GM12872 (cell line): Measurements from ENCODE around the gene FRAT1.

Source experiments
- TF ChIP-seq, protein P1 (sequence below): IDR thresholded peaks from 3 replicates; pipeline ENCODE4 v1.5.1; 2011; ENCODE audit warnings: low read depth, mild to moderate bottlenecking, low read length, moderate library complexity; ENCODE audit not compliant: insufficient read depth

Gene FRAT1

DNA sequence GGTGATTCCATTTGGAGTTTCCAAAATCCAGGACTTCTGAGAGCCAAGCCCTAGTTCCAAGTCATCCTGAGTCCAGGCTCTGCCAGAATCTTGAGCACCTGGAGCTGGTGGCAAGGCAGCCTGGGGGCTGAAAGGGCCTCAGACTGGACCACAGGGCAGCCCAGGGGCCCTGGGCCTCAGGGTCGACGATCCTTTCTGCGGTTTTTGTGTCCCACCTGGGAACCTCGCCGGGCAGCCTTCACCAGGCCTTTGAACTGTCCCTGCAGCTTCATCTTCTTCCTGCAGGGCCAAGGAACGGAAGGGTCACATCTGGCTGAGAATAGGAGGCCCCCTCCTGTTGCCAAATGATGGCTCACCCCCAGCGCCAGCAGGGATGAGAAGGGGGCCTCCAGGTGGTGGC lies 37.8 kb downstream of the FRAT1 start:
- TF ChIP-seq, protein P1, sequence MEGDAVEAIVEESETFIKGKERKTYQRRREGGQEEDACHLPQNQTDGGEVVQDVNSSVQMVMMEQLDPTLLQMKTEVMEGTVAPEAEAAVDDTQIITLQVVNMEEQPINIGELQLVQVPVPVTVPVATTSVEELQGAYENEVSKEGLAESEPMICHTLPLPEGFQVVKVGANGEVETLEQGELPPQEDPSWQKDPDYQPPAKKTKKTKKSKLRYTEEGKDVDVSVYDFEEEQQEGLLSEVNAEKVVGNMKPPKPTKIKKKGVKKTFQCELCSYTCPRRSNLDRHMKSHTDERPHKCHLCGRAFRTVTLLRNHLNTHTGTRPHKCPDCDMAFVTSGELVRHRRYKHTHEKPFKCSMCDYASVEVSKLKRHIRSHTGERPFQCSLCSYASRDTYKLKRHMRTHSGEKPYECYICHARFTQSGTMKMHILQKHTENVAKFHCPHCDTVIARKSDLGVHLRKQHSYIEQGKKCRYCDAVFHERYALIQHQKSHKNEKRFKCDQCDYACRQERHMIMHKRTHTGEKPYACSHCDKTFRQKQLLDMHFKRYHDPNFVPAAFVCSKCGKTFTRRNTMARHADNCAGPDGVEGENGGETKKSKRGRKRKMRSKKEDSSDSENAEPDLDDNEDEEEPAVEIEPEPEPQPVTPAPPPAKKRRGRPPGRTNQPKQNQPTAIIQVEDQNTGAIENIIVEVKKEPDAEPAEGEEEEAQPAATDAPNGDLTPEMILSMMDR: no peak

DNA sequence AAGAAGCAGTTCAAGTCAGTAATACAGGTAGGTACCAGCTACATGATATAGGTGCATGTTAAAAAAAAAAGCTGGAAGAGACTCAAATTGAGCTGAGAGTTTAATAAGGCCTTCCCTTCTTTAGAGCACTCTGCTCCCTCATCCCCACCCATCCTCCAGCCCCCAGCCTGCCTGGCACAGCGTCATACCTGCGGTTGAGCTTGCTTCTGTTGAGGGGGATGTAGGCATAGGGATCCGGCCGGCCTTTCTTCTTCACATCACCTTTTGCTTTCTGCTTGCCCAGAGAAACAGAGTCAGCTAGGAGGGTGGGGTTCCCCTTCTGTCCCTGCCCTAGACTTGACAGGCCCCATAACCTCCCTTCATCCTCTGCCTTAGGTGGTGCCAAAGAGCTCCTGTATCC lies 39.3 kb downstream of the FRAT1 start:
- TF ChIP-seq, protein P1: no peak

DNA sequence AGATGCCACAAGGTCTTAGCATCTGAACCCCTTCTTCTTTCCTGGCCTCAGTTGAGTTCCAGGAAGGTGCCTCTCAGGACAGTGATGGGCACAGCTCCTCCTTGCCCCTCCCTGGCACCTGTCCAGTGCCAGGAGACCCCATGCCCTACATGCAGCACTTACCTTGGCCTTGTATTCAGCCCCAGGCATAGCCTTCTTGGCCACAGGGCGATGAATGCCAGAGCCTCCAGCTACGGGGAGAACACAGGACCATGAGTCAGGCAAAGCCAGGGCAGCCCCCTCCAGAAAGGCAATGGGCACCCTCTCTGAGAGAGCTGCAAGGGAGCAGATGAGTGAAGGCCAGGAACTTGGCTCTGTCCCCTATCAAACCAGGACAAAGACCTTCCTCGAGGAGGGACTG lies 39.7 kb downstream of the FRAT1 start:
- TF ChIP-seq, protein P1: no peak

DNA sequence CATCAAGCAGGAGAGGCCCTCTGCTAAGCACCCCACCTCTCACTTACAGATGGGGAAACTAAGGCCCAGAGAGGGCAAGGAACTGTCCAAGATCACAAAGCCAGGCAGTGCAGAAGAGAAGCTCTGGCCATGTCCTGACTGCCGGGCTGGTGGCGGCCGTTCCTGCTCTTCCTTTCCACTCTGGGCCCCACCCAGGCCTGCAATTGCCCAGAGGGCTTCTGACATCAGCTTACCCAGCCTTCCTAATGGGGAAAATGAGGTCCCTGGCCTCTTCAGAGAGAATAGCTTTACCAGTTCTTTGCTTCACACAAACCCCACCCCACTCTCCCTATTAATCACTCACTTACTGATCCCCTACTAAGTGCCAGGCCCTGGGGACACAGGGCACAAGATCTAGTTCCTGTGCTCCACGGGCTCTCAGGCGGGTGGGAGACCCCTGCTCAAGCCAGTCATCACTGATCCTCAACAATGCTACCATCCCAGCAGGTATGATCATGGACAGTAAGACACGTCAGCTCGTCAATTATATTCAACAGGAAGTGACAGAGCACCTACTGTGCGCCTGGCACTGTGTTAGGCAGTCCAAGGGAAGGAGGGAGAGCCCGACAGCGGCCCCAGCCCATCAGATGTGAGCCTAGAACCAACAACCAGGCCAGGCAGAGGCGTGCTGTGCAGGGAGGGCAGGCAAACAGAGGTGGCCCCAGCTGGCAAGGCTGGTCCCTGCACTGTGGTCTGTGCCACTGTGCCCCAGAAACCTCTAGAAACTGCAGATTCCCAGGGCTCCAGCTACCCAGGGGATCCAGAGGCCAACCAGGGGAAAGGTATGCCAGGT lies 41.9 kb downstream of the FRAT1 start:
- TF ChIP-seq, protein P1: no peak

DNA sequence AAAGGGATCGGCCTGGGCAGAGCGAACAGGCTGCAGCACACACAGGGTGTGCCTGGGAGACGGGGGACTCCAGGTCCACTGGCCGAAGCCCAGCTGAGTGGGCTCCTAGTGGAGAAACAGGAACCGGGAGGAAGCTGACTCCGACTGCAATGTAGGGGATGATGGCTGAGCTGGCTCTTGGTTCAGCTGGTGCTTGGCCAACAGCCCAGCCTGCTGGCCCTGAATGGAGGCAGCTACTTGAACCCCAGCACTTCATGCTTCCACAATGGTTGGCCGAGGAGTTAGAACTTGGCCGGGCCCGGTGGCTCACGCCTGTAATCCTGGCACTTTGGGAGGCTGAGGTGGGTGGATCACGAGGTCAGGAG lies 42.4 kb downstream of the FRAT1 start:
- TF ChIP-seq, protein P1: no peak

DNA sequence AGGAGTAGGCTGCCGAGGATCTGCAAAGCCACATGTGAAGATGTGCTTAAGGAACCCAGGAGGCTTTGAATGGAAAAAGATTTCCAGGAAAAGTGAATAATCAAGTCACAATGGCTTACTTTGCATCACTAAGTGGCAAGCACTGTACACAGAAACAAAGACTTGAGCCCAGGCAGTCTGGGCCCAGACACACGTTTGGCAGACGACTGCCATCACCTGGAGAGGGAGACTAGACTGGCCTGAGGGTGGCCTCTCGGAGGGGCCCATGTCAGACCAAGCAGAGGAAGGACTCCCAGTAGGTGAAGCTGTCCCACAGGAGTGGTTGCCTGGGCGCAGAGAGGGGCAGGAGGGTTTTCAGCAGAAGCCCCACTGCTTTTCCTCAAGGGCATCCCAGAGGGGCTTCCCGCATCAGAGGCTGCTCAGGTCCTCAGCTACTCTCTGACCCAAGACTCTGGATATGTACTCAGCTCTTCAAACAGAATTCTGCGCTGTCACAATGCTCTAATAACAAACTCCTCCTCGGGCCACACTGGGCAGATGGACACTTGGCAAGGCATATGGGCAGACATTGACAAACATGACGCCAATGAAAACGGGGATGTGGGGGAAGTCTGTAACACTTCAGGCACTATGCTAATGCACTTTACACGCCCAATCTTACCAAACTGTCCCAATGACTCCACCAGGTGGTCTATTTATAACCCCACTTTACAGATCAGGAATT lies 43.4 kb downstream of the FRAT1 start:
- TF ChIP-seq, protein P1: no peak

GRCh38 chr10:97363071-97363470 lies 44.0 kb downstream of the FRAT1 start:
- TF ChIP-seq, protein P1: no peak
